ENCODE data around the gene CGNL1.

CGNL1 gene

DNA sequence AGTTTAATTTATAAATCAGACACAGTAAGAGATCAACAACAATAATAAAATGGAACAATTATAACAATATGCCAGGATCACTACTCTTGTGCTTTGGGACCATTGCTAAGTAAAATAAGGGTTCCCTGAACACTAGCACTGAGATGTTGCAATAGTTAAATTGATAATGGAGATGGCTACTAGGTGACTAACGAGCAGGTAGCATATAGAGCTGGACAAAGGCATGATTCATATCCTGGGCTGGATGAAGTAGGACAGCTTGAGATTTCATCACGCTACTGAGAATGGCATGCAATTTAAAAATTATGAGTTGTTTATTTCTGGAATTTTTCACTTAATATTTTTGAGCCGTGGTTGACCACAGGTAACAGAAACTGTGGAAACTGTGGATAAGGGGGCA lies 194.7 kb downstream of the CGNL1 start:
- H3K27me3 Mint-ChIP-seq: peaks cover 14% of the 10 kb centered on the region
- DNase-seq: no peak
- H3K4me3 Mint-ChIP-seq: no peak overlapping the region
- no peaks in the 10 kb centered on the region for H3K4me1 Mint-ChIP-seq
- ATAC-seq: no peak
- H3K9me3 Mint-ChIP-seq: no peaks in the 10 kb centered on the region
- no peak overlapping the region for H3K27ac Mint-ChIP-seq

DNA sequence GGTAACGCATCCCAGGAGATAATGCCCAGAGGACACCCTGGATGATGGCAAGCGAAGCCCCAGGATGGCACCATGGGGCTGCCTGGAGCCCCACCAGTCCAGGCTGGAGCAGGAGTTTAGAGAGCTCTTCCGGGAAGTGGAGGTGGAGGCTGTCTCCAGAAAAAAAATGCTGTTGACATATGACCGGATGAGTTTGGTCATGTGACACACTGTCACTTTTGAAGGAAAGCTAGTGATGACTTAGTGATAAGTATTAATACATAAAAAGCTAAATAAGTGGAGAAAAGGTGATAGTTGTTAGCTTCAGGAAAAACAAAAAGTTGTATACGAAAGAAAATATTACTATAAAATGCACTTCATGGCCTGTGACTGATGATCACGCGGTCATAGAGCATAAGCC lies 195.4 kb downstream of the CGNL1 start:
- DNase-seq (no peak), ATAC-seq (no peak)
- Mint-ChIP-seq H3K9me3 (no peaks in the 10 kb centered on the region), H3K27me3 (peaks cover 14% of the 10 kb centered on the region), H3K4me3 (no peak overlapping the region), H3K4me1 (no peaks in the 10 kb centered on the region), H3K27ac (no peak overlapping the region)

- no peaks in the 10 kb centered on the region for H3K9me3 Mint-ChIP-seq
- H3K4me3 Mint-ChIP-seq: no peak overlapping the region
- ATAC-seq (no peak), DNase-seq (no peak)
- no peak overlapping the region for H3K27ac Mint-ChIP-seq
- H3K4me1 Mint-ChIP-seq: no peaks in the 10 kb centered on the region
- H3K27me3 Mint-ChIP-seq: peaks cover 17% of the 10 kb centered on the region
Measured at GRCh38 chr15:57572468-57572867, 196.2 kb downstream of the CGNL1 start.

- no peak overlapping the region for H3K27ac Mint-ChIP-seq
- H3K27me3 Mint-ChIP-seq: peaks cover 23% of the 10 kb centered on the region
- ATAC-seq (no peak), DNase-seq (no peak)
- no peak overlapping the region for H3K4me3 Mint-ChIP-seq
- H3K9me3 Mint-ChIP-seq: no peaks in the 10 kb centered on the region
- H3K4me1 Mint-ChIP-seq: no peaks in the 10 kb centered on the region
Measured at GRCh38 chr15:57573151-57573550, 196.8 kb downstream of the CGNL1 start.

GRCh38 chr15:57575363-57575762 lies 199.1 kb downstream of the CGNL1 start:
- H3K4me3 Mint-ChIP-seq: no peak overlapping the region
- ATAC-seq (no peak), DNase-seq (no peak)
- no peak overlapping the region for H3K27ac Mint-ChIP-seq
- no peaks in the 10 kb centered on the region for H3K9me3 Mint-ChIP-seq
- H3K27me3 Mint-ChIP-seq: peaks cover 39% of the 10 kb centered on the region
- no peaks in the 10 kb centered on the region for H3K4me1 Mint-ChIP-seq

DNA sequence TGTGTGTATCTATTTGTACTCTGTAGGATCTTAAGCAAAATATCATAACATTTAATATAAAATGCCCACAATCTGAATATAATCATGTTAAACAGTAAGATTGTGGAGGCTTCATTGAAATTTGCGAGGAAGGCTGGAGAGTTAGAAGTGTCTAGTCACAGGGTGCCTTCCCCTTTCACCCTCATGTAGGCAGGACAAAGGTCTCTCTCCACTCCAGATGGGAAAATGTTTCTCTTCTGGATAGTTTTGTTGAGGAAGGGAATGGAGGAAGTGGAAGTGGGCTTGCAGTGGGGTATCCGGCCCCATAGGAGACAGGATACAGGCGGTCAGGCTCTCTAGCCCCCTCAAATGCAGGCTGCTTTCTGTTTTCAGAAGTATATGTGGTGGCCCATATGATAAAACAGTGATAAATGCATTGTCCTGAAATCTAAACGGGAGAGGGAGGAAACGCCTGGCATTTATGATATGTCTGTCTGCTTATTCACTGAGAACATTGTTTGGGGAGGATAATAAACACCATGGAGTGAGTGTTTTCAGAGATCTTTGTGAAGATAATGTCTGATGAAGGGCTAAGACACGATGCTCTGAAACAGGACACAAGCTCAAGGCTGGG lies 202.1 kb downstream of the CGNL1 start:
- peak overlapping the region in 1 of 2 donors; percentile 16 for H3K27ac Mint-ChIP-seq
- peaks cover 8 to 10% of the 10 kb centered on the region in 2 donors for H3K9me3 Mint-ChIP-seq
- H3K4me1 Mint-ChIP-seq: no peaks in the 10 kb centered on the region
- DNase-seq (no peak), ATAC-seq (no peak)
- H3K4me3 Mint-ChIP-seq: no peak overlapping the region
- H3K27me3 Mint-ChIP-seq: peaks cover 46% of the 10 kb centered on the region

- DNase-seq: no peak
- Mint-ChIP-seq H3K4me3 (no peak overlapping the region), H3K9me3 (peaks cover 14 to 15% of the 10 kb centered on the region in 2 donors), H3K27ac (no peak overlapping the region), H3K27me3 (peaks cover 54% of the 10 kb centered on the region), H3K4me1 (no peaks in the 10 kb centered on the region)
- ATAC-seq: no peak
Measured at GRCh38 chr15:57580428-57580827, 204.1 kb downstream of the CGNL1 start.

- ATAC-seq (no peak), DNase-seq (no peak)
- Mint-ChIP-seq H3K27ac (no peak overlapping the region), H3K4me3 (no peak overlapping the region), H3K9me3 (peaks cover 14 to 15% of the 10 kb centered on the region in 2 donors), H3K27me3 (peaks cover 58% of the 10 kb centered on the region), H3K4me1 (no peaks in the 10 kb centered on the region)
Measured at GRCh38 chr15:57580866-57581265, 204.6 kb downstream of the CGNL1 start.

DNA sequence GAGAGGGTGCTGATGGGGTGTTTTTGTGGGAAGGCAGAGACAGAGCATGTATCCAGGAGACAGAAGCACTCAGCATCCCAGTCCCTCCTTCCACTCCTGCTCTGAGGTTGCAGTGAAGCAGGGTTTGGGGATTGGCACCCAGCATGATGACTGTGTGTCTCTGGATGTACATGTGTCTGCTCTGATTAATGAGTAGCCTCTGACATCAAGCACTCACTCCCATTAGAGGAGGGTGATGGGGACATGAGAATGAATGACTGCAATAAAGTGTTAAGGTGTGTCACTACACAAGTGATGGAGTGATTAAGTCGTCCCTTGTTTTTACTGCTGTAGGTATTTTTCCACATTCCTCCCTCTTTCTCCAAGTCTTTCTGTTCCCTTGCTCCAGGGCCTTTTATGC lies 205.8 kb downstream of the CGNL1 start:
- Mint-ChIP-seq H3K27ac (no peak overlapping the region), H3K9me3 (peaks cover 14 to 15% of the 10 kb centered on the region in 2 donors), H3K27me3 (peaks cover 60% of the 10 kb centered on the region), H3K4me3 (no peak overlapping the region), H3K4me1 (peaks cover 3% of the 10 kb centered on the region)
- DNase-seq (no peak), ATAC-seq (no peak)

DNA sequence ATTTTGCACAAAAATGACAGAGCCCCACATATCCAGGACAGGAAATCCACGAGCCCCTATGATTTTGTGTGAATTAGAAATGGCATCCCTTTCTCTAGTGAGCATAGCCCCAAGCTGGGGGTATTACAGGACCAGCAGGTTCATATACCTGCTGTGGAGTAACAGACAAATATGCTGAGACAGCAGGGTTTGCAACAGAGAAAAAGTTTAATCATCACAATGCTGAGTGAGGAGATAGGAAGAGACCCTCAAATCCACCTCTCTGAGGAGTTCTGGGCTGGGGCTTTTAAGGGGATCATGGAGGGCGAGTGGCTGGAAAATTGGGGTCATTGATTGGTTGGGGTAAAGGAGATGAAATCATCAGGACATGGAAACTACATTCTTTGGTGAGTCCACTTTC lies 207.0 kb downstream of the CGNL1 start:
- H3K27ac Mint-ChIP-seq: no peak overlapping the region
- no peak for DNase-seq
- H3K27me3 Mint-ChIP-seq: peaks cover 51% of the 10 kb centered on the region
- H3K9me3 Mint-ChIP-seq: peaks cover 14 to 15% of the 10 kb centered on the region in 2 donors
- H3K4me3 Mint-ChIP-seq: no peak overlapping the region
- no peak for ATAC-seq
- peaks cover 9% of the 10 kb centered on the region for H3K4me1 Mint-ChIP-seq

- DNase-seq (no peak), ATAC-seq (no peak)
- Mint-ChIP-seq H3K4me1 (peaks cover 9% of the 10 kb centered on the region), H3K4me3 (no peak overlapping the region), H3K27me3 (peaks cover 51% of the 10 kb centered on the region), H3K9me3 (peaks cover 14 to 15% of the 10 kb centered on the region in 2 donors), H3K27ac (no peak overlapping the region)
Measured at GRCh38 chr15:57583720-57584119, 207.4 kb downstream of the CGNL1 start.

DNA sequence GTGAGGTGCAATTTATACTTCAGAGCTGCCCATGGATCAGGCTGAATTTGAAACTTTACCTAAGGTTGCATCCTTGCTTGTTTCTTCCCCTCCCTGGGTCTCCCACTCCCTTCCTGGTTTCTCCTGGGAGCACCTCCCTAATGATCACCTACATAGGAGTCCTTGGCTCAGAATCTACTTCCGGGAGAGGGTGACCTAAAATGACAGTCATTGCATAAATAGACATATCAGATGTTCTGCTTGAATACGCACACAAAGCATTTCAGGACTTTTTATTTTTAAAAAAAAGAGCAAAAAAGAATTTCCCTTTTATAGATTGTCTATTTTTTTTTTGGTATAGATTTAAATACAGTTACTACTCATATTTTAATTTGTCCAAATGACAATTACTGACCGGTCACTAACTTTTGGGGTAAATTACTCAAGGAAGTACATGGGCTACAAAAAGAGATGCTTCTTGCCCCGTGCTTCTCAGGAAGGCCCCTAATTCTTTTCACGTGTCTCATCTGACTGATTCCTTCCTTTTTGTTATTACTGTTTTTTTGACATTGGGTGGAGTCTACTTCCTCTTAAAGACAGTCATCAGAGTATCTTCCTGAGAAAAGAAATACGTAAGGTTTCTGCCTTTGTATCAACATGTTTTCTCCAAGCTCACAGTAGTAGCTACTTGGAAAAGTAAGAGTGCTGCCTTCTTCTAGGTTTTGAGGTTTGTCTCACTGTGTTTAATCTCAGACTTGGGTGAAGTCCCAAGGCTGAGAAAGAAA lies 210.5 kb downstream of the CGNL1 start:
- Mint-ChIP-seq H3K4me3 (no peak overlapping the region), H3K27ac (peak overlapping the region in 1 of 2 donors; percentile 70), H3K4me1 (peaks cover 15% of the 10 kb centered on the region), H3K27me3 (peaks cover 58% of the 10 kb centered on the region), H3K9me3 (peaks cover 14 to 15% of the 10 kb centered on the region in 2 donors)
- peak; percentile 57 for ATAC-seq
- no peak for DNase-seq

GRCh38 chr15:57589281-57589680 lies 213.0 kb downstream of the CGNL1 start:
- Mint-ChIP-seq H3K27me3 (peaks cover 59% of the 10 kb centered on the region), H3K4me1 (peaks cover 15% of the 10 kb centered on the region), H3K9me3 (no peaks in the 10 kb centered on the region), H3K27ac (peak overlapping the region in 1 of 2 donors; percentile 44), H3K4me3 (no peak overlapping the region)
- no peak for ATAC-seq
- DNase-seq: no peak

DNA sequence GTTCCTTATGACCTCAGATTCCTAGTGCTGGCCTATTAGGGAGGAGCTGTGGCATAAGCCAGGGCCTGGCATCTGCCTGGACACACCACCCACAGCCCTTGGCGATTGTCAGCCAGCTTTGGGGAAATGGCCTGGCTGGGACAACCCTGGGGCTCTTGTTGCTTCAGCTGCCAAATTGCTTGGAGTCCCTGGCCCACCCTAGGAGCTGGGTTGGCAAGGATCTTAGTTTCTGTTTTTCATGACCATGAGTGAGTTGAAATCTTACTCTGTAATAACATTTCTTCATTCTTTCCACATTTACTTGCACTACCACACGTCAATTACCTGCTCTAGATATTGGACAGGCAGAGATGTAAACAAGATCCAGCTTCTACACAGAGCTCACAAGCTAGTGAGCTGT lies 213.4 kb downstream of the CGNL1 start:
- Mint-ChIP-seq H3K27ac (no peak overlapping the region), H3K9me3 (no peaks in the 10 kb centered on the region), H3K27me3 (peaks cover 59% of the 10 kb centered on the region), H3K4me1 (peaks cover 15% of the 10 kb centered on the region), H3K4me3 (no peak overlapping the region)
- no peak for ATAC-seq
- DNase-seq: no peak

DNA sequence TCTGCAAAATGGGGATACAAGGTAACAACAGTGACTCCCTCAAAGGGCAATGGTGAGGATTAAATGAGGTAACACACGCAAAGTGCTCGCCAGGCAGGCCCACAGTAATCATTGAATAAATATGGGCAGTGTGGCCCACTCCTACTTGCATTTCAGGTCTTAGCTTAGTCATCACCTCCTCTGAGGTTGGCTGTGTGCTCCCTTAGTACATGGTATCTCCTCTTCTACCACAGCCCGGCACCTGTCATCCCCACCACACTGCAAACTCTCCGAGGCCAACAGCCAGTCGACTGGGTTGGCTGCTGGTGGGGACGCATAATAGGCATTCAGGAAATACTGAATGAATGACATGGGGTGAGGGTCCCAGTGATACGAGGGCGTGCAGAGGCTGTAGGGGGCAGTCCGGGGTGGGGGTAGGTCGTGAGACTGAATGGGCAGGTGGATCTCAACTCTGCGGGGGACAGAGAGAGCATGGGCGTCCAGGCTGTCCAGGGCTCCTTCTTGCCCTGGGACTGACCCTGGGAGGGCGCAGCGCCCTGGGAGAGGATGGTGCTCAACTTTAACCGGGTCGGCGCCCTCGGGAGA lies 215.0 kb downstream of the CGNL1 start:
- Mint-ChIP-seq H3K4me3 (peak overlapping the region; percentile 61 to 78), H3K27me3 (peaks cover 62% of the 10 kb centered on the region), H3K9me3 (no peaks in the 10 kb centered on the region), H3K27ac (peak overlapping the region in 1 of 2 donors; percentile 61), H3K4me1 (peaks cover 15% of the 10 kb centered on the region)
- DNase-seq: no peak
- ATAC-seq: peak; percentile 44

DNA sequence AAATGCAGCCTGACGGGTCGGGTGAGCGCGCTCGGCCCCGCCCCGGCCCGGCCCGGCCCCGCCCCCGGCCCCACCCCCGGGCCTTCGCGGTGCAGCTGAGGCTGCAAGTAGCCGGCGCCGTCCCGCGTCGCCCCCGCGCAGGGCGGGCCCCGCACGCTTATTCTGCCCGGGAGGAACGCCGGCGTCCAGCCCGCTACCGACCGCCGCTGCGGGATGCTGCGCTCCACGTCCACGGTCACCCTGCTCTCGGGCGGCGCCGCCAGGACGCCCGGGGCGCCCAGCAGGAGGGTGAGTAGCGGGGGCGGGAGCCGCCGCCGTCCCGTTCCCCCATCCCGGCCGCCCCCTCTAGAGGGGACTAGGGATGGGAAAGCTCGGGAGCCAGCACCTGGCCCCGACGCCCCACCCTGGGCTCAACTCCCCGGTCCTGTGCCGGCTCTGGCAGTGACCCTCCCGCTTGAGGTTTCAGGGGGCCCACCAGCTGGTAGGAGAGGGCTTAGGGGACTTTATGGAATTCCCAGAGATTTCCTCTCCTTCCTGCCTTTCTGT lies 215.6 kb downstream of the CGNL1 start, which contains the start of gene MYZAP:
TSS of gene MYZAP (plus strand) at position 83 of the 546 bp plus-strand sequence. CDS start at position 214, 131 bp downstream.
- peak in 1 of 2 donors; percentile 12 for DNase-seq
- ATAC-seq: peak; percentile 77
- peaks cover 62% of the 10 kb centered on the region for H3K27me3 Mint-ChIP-seq
- peak within 1 kb of the TSS; percentile 61 to 78 for H3K4me3 Mint-ChIP-seq
- peaks cover 15% of the 10 kb centered on the region for H3K4me1 Mint-ChIP-seq
- peak within 1 kb of the TSS in 1 of 2 donors; percentile 61 for H3K27ac Mint-ChIP-seq
- H3K9me3 Mint-ChIP-seq: no peaks in the 10 kb centered on the region

All from stimulated activated naive CD8-positive, alpha-beta T cell treated with anti-CD3 and anti-CD28 coated beads, Interleukin-15, amount 100 ng/mL, for 72 hours (primary cell).